K562 (cell line): ENCODE results near the gene EAF1. TPM values are rescaled to one million over a fixed set of nuclear protein-coding genes. Genes with fewer than 3 reads are reported as not detected.

Source experiments
- ATAC-seq: fragments of 200-7000 bp; cut with Tn5 transposase; 3 replicates; pipeline ENCODE4 v1.9.1; 2020; ENCODE audit warnings: moderate library complexity
- BruUV-seq: library from RNA; stranded (reverse); fragments of 400-500 nt; replicated peaks from 2 replicates; lab custom pipeline; 2021; lab: Mats Ljungman, UMichigan
- CTCF ChIA-PET: fragments of 300-600 bp; formaldehyde crosslinking; extraction: SDS; loops from one replicate; lab custom pipeline; 2021; ENCODE audit warnings: low intra/inter-chr PET ratio; lab: Yijun Ruan, JAX
- POLR2A ChIA-PET: fragments of 300-600, 350-650 bp; sonication (Branson Sonifier 250); formaldehyde crosslinking; extraction: SDS; loops from one replicate; lab custom pipeline; 2021; ENCODE audit warnings: antibody characterized with exemption, inconsistent platforms; lab: Yijun Ruan, JAX
- DNase-seq, 4 experiments: peaks; one replicate each; pipeline versions ENCODE4 v3.0.0 to v3.0.0-alpha.2; 2011 to 2018; ENCODE audit warnings: low spot score in 3 of 4, mixed read lengths in 3 of 4; ENCODE audit errors: extremely low read depth in 1 of 4
- FAIRE-seq: peaks from 2 replicates; lab custom pipeline; 2011; peaks lifted over from hg19 to GRCh38; lab: Jason Lieb, UNC
- H2AFZ ChIP-seq: 2 replicates; pipeline ENCODE4 v1.6.0; 2011; ENCODE audit warnings: low read depth, low read length, control low read depth, inconsistent platforms
- H3K27ac ChIP-seq: fragments of 200-600 bp; 3 replicates; pipeline ENCODE4 v1.8.0; 2011; ENCODE audit warnings: low read depth, mild to moderate bottlenecking, control low read depth, inconsistent platforms, low read length, moderate library complexity, mixed read lengths; ENCODE audit errors: extremely low read depth
- H3K27me3 ChIP-seq, 2 experiments: fragments of 300-600 bp in 1 of 2; 2 replicates in 1 of 2; 3 replicates in 1 of 2; pipeline versions ENCODE4 v1.6.0 to v1.8.0; 2011; ENCODE audit warnings: inconsistent platforms in 2 of 2, low read length in 2 of 2, mild to moderate bottlenecking in 1 of 2, mixed read lengths in 1 of 2, moderate library complexity in 1 of 2; ENCODE audit not compliant: control insufficient read depth in 2 of 2, insufficient read depth in 2 of 2
- H3K36me3 ChIP-seq: fragments of 300-600 bp; 3 replicates; pipeline ENCODE4 v1.8.0; 2011; ENCODE audit warnings: mild to moderate bottlenecking, low read length, inconsistent platforms; ENCODE audit not compliant: control insufficient read depth, insufficient read depth
- H3K4me1 ChIP-seq, 2 experiments: fragments of 200-600 bp in 1 of 2; replicated peaks in 1 of 2; 2 replicates in 1 of 2; 3 replicates in 1 of 2; pipeline versions ENCODE4 v1.5.1 to v1.8.0; 2011; ENCODE audit warnings: inconsistent platforms in 2 of 2, low read length in 2 of 2, mild to moderate bottlenecking in 1 of 2, mixed read lengths in 1 of 2, moderate library complexity in 1 of 2; ENCODE audit not compliant: control insufficient read depth in 2 of 2, insufficient read depth in 2 of 2
- H3K4me2 ChIP-seq: 2 replicates; pipeline ENCODE4 v1.6.1; 2011; ENCODE audit warnings: low read length, control low read depth, inconsistent platforms, mixed read lengths; ENCODE audit not compliant: insufficient read depth
- H3K4me3 ChIP-seq: fragments of 200-600 bp; sonication (generic), shearing (Covaris generic); 2 replicates; pipeline ENCODE4 v1.5.1; 2016; ENCODE audit warnings: control low read depth, inconsistent platforms
- H3K79me2 ChIP-seq: fragments of 200-600 bp; 3 replicates; pipeline ENCODE4 v1.8.0; 2011; ENCODE audit warnings: low read length, inconsistent platforms; ENCODE audit not compliant: control insufficient read depth, insufficient read depth
- H3K9ac ChIP-seq, 2 experiments: 2 replicates each; pipeline versions ENCODE4 v1.6.0 to v1.6.1; 2011; ENCODE audit warnings: low read depth in 2 of 2, low read length in 2 of 2, control low read depth in 1 of 2, inconsistent platforms in 1 of 2, mild to moderate bottlenecking in 1 of 2, mixed read lengths in 1 of 2; ENCODE audit not compliant: insufficient read depth in 1 of 2
- H3K9me1 ChIP-seq: one replicate; pipeline ENCODE4 v1.6.0; 2011; ENCODE audit warnings: inconsistent platforms, mild to moderate bottlenecking, low read length, moderate library complexity; ENCODE audit not compliant: control insufficient read depth, insufficient read depth
- H3K9me3 ChIP-seq: replicated peaks from 2 replicates; pipeline ENCODE4 v1.5.1; 2011; ENCODE audit warnings: low read depth, low read length, inconsistent platforms; ENCODE audit not compliant: control insufficient read depth, insufficient read depth
- H4K20me1 ChIP-seq: replicated peaks from 2 replicates; pipeline ENCODE4 v1.6.1; 2011; ENCODE audit warnings: low read length, inconsistent platforms, mixed read lengths; ENCODE audit not compliant: control insufficient read depth, insufficient read depth
- EHMT2 ChIP-seq: fragments of 450-650 bp; IDR thresholded peaks from 2 replicates; pipeline ENCODE4 v1.6.1; 2018; ENCODE audit warnings: antibody characterized with exemption
- ZNF79 ChIP-seq: fragments of 250-450 bp; sonication (Bioruptor Pico); IDR thresholded peaks from 2 replicates; pipeline ENCODE4 v1.4.0; 2020; ENCODE audit warnings: low read depth, mild to moderate bottlenecking, moderate library complexity
- WGBS: fragments of 100-300 bp; shearing (Covaris generic); methylation state at CpG from one replicate; pipeline ENCODE4 v1.1.6; 2016; ENCODE audit warnings: low coverage, mixed read lengths; ENCODE audit not compliant: insufficient coverage; ENCODE audit errors: missing lambda C conversion rate; 5-methylcytosine and 5-hydroxymethylcytosine counted together
- in situ Hi-C: fragments of 300-500 bp; cut with MboI; formaldehyde crosslinking; loops from 4 replicates; pipeline ENCODE4 v1.15.0; 2018; ENCODE audit warnings: inconsistent platforms, mixed read lengths
- intact Hi-C: fragments of 100-400 bp; cut with micrococcal nuclease; formaldehyde crosslinking; loops from 2 replicates; pipeline ENCODE4 v1.14.2; 2022
- polyA plus RNA-seq, 8 experiments: library from polyadenylated mRNA; depleted of rRNA in 4 of 8; stranded (reverse) in 5 of 8; unstranded in 3 of 8; fragments of >200 nt; fragmentation: Nextera tagmentation in 2 of 8; fragmentation: Illumina TruSeq in 1 of 8; extraction: Ambion mirVana in 2 of 8; extraction: Trizol in 1 of 8; gene quantifications; 2 replicates each; pipeline versions ENCODE4 v1.2.1 to v1.2.3, GENCODE V29; 2011 to 2014; ENCODE audit warnings: inconsistent platforms in 1 of 8, missing spikeins in 1 of 8
- total RNA-seq, 7 experiments: library from RNA; depleted of rRNA in 6 of 7; stranded (reverse); fragments of >200 nt in 6 of 7; fragmentation: Illumina TruSeq in 2 of 7; extraction: Trizol in 2 of 7; gene quantifications; 2 replicates each; pipeline versions ENCODE4 v1.2.1 to v1.2.3, GENCODE V29; 2011 to 2021; ENCODE audit warnings: low replicate concordance in 1 of 7
- TF ChIP-seq, protein P1 (sequence below): fragments of 450-650 bp; formaldehyde crosslinking; IDR thresholded peaks from 2 replicates; pipeline ENCODE4 v1.4.0; 2020; ENCODE audit warnings: mild to moderate bottlenecking, moderate library complexity
- TF ChIP-seq, protein P2 (sequence below), 2 experiments: fragments of 450-650 bp; formaldehyde crosslinking in 1 of 2; IDR thresholded peaks; 2 replicates each; pipeline versions ENCODE4 v1.4.0 to v1.6.1; 2014 to 2020; ENCODE audit warnings: mild to moderate bottlenecking in 2 of 2, borderline replicate concordance in 1 of 2, low read depth in 1 of 2
- TF ChIP-seq, protein P3 (sequence below): fragments of 250-450 bp; sonication (Bioruptor Pico); IDR thresholded peaks from 2 replicates; pipeline ENCODE4 v1.6.1; 2021; ENCODE audit warnings: mild to moderate bottlenecking

EAF1 gene
- total and polyA plus RNA-seq, 9 of the 15 experiments (the other 6 are each of a cell fraction or from before 2014, with no cell fraction given) = 7.0 to 26.8 (median 20.4) TPM

DNA sequence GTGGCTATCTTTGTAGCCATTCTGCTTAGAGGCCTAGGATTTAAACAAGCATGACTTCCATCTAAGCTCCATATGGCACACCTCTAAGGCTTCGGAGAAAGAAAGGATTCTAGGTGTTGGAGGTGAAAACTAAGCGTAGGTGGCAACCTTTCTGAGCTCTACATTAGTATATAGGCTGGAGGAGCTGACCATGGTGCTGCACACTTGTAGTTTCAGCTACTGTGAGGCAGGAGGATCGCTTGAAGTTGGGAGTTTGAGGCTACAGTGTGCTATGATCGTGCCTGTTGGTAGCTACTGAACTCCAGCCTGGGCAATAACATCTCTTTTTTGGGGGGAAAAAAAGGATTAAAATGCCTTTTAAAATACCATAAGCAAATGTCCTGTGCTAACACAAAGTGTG lies 7.4 kb downstream of the EAF1 start:
- Histone ChIP-seq H3K27me3 (no peaks in the 10 kb centered on the region), H3K4me3 (no peak overlapping the region)
- TF ChIP-seq, protein P1, sequence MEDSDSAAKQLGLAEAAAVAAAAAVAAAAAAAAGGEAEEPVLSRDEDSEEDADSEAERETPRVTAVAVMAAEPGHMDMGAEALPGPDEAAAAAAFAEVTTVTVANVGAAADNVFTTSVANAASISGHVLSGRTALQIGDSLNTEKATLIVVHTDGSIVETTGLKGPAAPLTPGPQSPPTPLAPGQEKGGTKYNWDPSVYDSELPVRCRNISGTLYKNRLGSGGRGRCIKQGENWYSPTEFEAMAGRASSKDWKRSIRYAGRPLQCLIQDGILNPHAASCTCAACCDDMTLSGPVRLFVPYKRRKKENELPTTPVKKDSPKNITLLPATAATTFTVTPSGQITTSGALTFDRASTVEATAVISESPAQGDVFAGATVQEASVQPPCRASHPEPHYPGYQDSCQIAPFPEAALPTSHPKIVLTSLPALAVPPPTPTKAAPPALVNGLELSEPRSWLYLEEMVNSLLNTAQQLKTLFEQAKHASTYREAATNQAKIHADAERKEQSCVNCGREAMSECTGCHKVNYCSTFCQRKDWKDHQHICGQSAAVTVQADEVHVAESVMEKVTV (CRISPR knock-in tag) = no peak
- TF ChIP-seq EHMT2 (peak; percentile 73; the same call in 1 of the 2 replicates), ZNF79 (CRISPR knock-in tag) (no peak)
- TF ChIP-seq, protein P2, sequence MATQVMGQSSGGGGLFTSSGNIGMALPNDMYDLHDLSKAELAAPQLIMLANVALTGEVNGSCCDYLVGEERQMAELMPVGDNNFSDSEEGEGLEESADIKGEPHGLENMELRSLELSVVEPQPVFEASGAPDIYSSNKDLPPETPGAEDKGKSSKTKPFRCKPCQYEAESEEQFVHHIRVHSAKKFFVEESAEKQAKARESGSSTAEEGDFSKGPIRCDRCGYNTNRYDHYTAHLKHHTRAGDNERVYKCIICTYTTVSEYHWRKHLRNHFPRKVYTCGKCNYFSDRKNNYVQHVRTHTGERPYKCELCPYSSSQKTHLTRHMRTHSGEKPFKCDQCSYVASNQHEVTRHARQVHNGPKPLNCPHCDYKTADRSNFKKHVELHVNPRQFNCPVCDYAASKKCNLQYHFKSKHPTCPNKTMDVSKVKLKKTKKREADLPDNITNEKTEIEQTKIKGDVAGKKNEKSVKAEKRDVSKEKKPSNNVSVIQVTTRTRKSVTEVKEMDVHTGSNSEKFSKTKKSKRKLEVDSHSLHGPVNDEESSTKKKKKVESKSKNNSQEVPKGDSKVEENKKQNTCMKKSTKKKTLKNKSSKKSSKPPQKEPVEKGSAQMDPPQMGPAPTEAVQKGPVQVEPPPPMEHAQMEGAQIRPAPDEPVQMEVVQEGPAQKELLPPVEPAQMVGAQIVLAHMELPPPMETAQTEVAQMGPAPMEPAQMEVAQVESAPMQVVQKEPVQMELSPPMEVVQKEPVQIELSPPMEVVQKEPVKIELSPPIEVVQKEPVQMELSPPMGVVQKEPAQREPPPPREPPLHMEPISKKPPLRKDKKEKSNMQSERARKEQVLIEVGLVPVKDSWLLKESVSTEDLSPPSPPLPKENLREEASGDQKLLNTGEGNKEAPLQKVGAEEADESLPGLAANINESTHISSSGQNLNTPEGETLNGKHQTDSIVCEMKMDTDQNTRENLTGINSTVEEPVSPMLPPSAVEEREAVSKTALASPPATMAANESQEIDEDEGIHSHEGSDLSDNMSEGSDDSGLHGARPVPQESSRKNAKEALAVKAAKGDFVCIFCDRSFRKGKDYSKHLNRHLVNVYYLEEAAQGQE (IDR thresholded peaks at IDR 0.05; ENCODE audit: borderline replicate concordance) = peak; percentile 90
- TF ChIP-seq, protein P2 (CRISPR knock-in tag; IDR thresholded peaks at IDR 0.05; ENCODE audit: low read depth) = 0 out of 2 replicates have a peak, but pooled peaks have one; percentile 29
- TF ChIP-seq, protein P3, sequence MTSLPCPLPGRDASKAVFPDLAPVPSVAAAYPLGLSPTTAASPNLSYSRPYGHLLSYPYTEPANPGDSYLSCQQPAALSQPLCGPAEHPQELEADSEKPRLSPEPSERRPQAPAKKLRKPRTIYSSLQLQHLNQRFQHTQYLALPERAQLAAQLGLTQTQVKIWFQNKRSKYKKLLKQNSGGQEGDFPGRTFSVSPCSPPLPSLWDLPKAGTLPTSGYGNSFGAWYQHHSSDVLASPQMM (CRISPR knock-in tag) = no peak
- TF ChIP-seq, all 486 proteins: peak for 2
- ChIA-PET POLR2A (interaction anchor here (0.6 to 1.4 kb wide), 3 partner anchors 8 to 10 kb away, joined by 3 to 4 read pairs (median 4); no protein-coding TSS in a partner anchor), CTCF (no interaction called here)
- Histone ChIP-seq H3K9me3 (no peaks in the 10 kb centered on the region), H3K79me2 (peaks cover 8% of the 10 kb centered on the region; the same call in 1 of the 3 replicates), H3K9me1 (no peaks in the 10 kb centered on the region), H3K27ac (no peak overlapping the region), H3K36me3 (peaks cover 87% of the 10 kb centered on the region), H3K4me2 (no peak overlapping the region), H2AFZ (no peak overlapping the region), H3K4me1 (no peaks in the 10 kb centered on the region), H4K20me1 (no peaks in the 10 kb centered on the region), H3K9ac (no peak overlapping the region)
- WGBS = 94% methylated on average over 4 of the region's 4 CpGs
- in situ Hi-C loops (no loop called here), intact Hi-C loops (no loop called here)
- FAIRE-seq = no peak
- no TSS peak for BruUV-seq
- DNase-seq = no peak
- ATAC-seq = no peak
